Measurements from ENCODE around the gene CACNA2D4. TPM values are rescaled to one million over a fixed set of nuclear protein-coding genes. Genes with fewer than 3 reads are reported as not detected.

The CACNA2D4 gene
- polyA plus RNA-seq, 1 donor, result 3.3 TPM

- DNase-seq, result no peak
Measured at GRCh38 chr12:1934831-1935230, 16.4 kb upstream of the CACNA2D4 start.

GRCh38 chr12:1934068-1934467, 15.6 kb upstream of the CACNA2D4 start:
- no peak for DNase-seq

- no peak for DNase-seq
Measured at GRCh38 chr12:1933342-1934051, 15.0 kb upstream of the CACNA2D4 start.

- no peak for DNase-seq
Measured at GRCh38 chr12:1932264-1932777, 13.9 kb upstream of the CACNA2D4 start.

GRCh38 chr12:1931642-1932041, 13.2 kb upstream of the CACNA2D4 start:
- DNase-seq, result no peak

GRCh38 chr12:1930803-1931597, 12.5 kb upstream of the CACNA2D4 start:
- no peak for DNase-seq

- DNase-seq, result no peak
Measured at GRCh38 chr12:1929985-1930802, 11.7 kb upstream of the CACNA2D4 start.

GRCh38 chr12:1929241-1929984, 11.0 kb upstream of the CACNA2D4 start:
- DNase-seq, result no peak

- no peak for DNase-seq
Measured at GRCh38 chr12:1928439-1929121, 10.1 kb upstream of the CACNA2D4 start.

- DNase-seq, result no peak
Measured at GRCh38 chr12:1927751-1928351, 9.4 kb upstream of the CACNA2D4 start.

GRCh38 chr12:1927051-1927680, 8.7 kb upstream of the CACNA2D4 start:
- no peak for DNase-seq

- DNase-seq, result no peak
Measured at GRCh38 chr12:1926251-1926657, 7.8 kb upstream of the CACNA2D4 start.

GRCh38 chr12:1925684-1926006, 7.2 kb upstream of the CACNA2D4 start:
- no peak for DNase-seq

- no peak for DNase-seq
Measured at GRCh38 chr12:1924996-1925683, 6.7 kb upstream of the CACNA2D4 start.

- DNase-seq, result no peak
Measured at GRCh38 chr12:1922985-1923384, 4.5 kb upstream of the CACNA2D4 start.

- DNase-seq, result no peak
Measured at GRCh38 chr12:1922075-1922709, 3.7 kb upstream of the CACNA2D4 start.

GRCh38 chr12:1920971-1921370, 2.5 kb upstream of the CACNA2D4 start:
- no peak for DNase-seq

- DNase-seq, result no peak
Measured at GRCh38 chr12:1920436-1920835, 2.0 kb upstream of the CACNA2D4 start.

- DNase-seq, result no peak
Measured at GRCh38 chr12:1919763-1920162, 1.3 kb upstream of the CACNA2D4 start.

- DNase-seq, result no peak
Measured at GRCh38 chr12:1919284-1919683, 832 bp upstream of the CACNA2D4 start.
